ENCODE results near the gene SHF. TPM values are rescaled to one million over a fixed set of nuclear protein-coding genes. Genes with fewer than 3 reads are reported as not detected.

The SHF gene
- total and polyA plus RNA-seq, 2 experiments from 2014 or later, result 0.32 to 0.93 TPM

GRCh38 chr15:45179221-45179985 lies 8.4 kb downstream of the SHF start:
- Histone ChIP-seq H3K4me1 (ENCODE audit: insufficient read depth) (no peaks in the 10 kb centered on the region), H3K9me2 (ENCODE audit: insufficient read depth) (no peaks in the 10 kb centered on the region), H3K4me2 (ENCODE audit: unreplicated experiment) (no peak overlapping the region), H2AFZ (no peak overlapping the region), H3K9me3 (ENCODE audit: low read depth) (no peaks in the 10 kb centered on the region), H3K36me3 (ENCODE audit: low read depth) (no peaks in the 10 kb centered on the region), H3K4me3 (no peak overlapping the region), H3K9ac (no peak overlapping the region), H3K27me3 (replicated peaks; ENCODE audit: insufficient read depth) (no peaks in the 10 kb centered on the region), H3F3A (ENCODE audit: insufficient read depth) (no peaks in the 10 kb centered on the region; the same call in 1 of the 2 replicates), H3K79me2 (ENCODE audit: insufficient read depth) (no peaks in the 10 kb centered on the region), H4K20me1 (ENCODE audit: insufficient read depth) (no peaks in the 10 kb centered on the region), H3K27ac (no peak overlapping the region)
- DNase-seq, result peak; percentile 38
- WGBS, 2 experiments (ENCODE audit: low coverage in 1 of 2, low lambda C conversion rate in 2 of 2, missing lambda C conversion rate in 2 of 2), result 80% methylated on average over 13 of the region's 13 CpGs
- no peak for TF ChIP-seq EZH2phosphoT487 (IDR thresholded peaks at IDR 0.05; ENCODE audit: insufficient read depth, low read depth)
- TF ChIP-seq EZH2 (IDR thresholded peaks at IDR 0.05; ENCODE audit: insufficient read depth, poor library complexity, severe bottlenecking), result no peak
- in situ Hi-C loops (cut with MboI), result loop anchor here (25.0 kb wide), 1 partner anchor 433 kb away; no protein-coding TSS in a partner anchor

GRCh38 chr15:45177285-45177684 lies 10.5 kb downstream of the SHF start:
- WGBS, 2 experiments (ENCODE audit: low coverage in 1 of 2, low lambda C conversion rate in 2 of 2, missing lambda C conversion rate in 2 of 2), result 88 to 90% methylated on average over 3 of the region's 3 CpGs
- Histone ChIP-seq H3K9ac (no peak overlapping the region), H3F3A (ENCODE audit: insufficient read depth) (no peaks in the 10 kb centered on the region), H3K4me1 (ENCODE audit: insufficient read depth) (no peaks in the 10 kb centered on the region), H3K27me3 (replicated peaks; ENCODE audit: insufficient read depth) (no peaks in the 10 kb centered on the region), H3K27ac (no peak overlapping the region), H3K4me3 (no peak overlapping the region), H2AFZ (no peak overlapping the region), H3K4me2 (ENCODE audit: unreplicated experiment) (no peak overlapping the region), H4K20me1 (ENCODE audit: insufficient read depth) (no peaks in the 10 kb centered on the region), H3K9me2 (ENCODE audit: insufficient read depth) (no peaks in the 10 kb centered on the region), H3K9me3 (ENCODE audit: low read depth) (no peaks in the 10 kb centered on the region), H3K79me2 (ENCODE audit: insufficient read depth) (no peaks in the 10 kb centered on the region), H3K36me3 (ENCODE audit: low read depth) (no peaks in the 10 kb centered on the region)
- in situ Hi-C loops (cut with MboI), result loop anchor here (25.0 kb wide), 1 partner anchor 435 kb away; no protein-coding TSS in a partner anchor
- TF ChIP-seq EZH2phosphoT487 (IDR thresholded peaks at IDR 0.05; ENCODE audit: insufficient read depth, low read depth), result no peak
- no peak for TF ChIP-seq EZH2 (IDR thresholded peaks at IDR 0.05; ENCODE audit: insufficient read depth, poor library complexity, severe bottlenecking)
- no peak for DNase-seq

GRCh38 chr15:45174577-45174976 lies 13.2 kb downstream of the SHF start:
- no peaks in the 10 kb centered on the region for H3K79me2 ChIP-seq (ENCODE audit: insufficient read depth)
- no peak overlapping the region for H3K27ac ChIP-seq
- WGBS, 2 experiments (ENCODE audit: low coverage in 1 of 2, low lambda C conversion rate in 2 of 2, missing lambda C conversion rate in 2 of 2), result 88 to 93% methylated on average over 2 of the region's 2 CpGs
- no peak for DNase-seq
- no peak overlapping the region for H3K9ac ChIP-seq
- no peak overlapping the region for H3K4me3 ChIP-seq
- H3F3A ChIP-seq (ENCODE audit: insufficient read depth), result no peaks in the 10 kb centered on the region
- no peaks in the 10 kb centered on the region for H3K9me3 ChIP-seq (ENCODE audit: low read depth)
- in situ Hi-C loops (cut with MboI), result no loop called here
- no peaks in the 10 kb centered on the region for H3K27me3 ChIP-seq (replicated peaks; ENCODE audit: insufficient read depth)
- H2AFZ ChIP-seq, result no peak overlapping the region
- TF ChIP-seq EZH2 (IDR thresholded peaks at IDR 0.05; ENCODE audit: insufficient read depth, poor library complexity, severe bottlenecking), result no peak
- TF ChIP-seq EZH2phosphoT487 (IDR thresholded peaks at IDR 0.05; ENCODE audit: insufficient read depth, low read depth), result no peak
- no peaks in the 10 kb centered on the region for H3K9me2 ChIP-seq (ENCODE audit: insufficient read depth)
- H4K20me1 ChIP-seq (ENCODE audit: insufficient read depth), result no peaks in the 10 kb centered on the region
- H3K36me3 ChIP-seq (ENCODE audit: low read depth), result no peaks in the 10 kb centered on the region
- no peak overlapping the region for H3K4me2 ChIP-seq (ENCODE audit: unreplicated experiment)
- H3K4me1 ChIP-seq (ENCODE audit: insufficient read depth), result no peaks in the 10 kb centered on the region

GRCh38 chr15:45174069-45174468 lies 13.7 kb downstream of the SHF start:
- Histone ChIP-seq H3K4me2 (ENCODE audit: unreplicated experiment) (no peak overlapping the region), H3K9ac (no peak overlapping the region), H3K9me2 (ENCODE audit: insufficient read depth) (no peaks in the 10 kb centered on the region), H3K27ac (no peak overlapping the region), H4K20me1 (ENCODE audit: insufficient read depth) (no peaks in the 10 kb centered on the region), H3K4me3 (no peak overlapping the region), H3K79me2 (ENCODE audit: insufficient read depth) (no peaks in the 10 kb centered on the region), H3K36me3 (ENCODE audit: low read depth) (no peaks in the 10 kb centered on the region), H3K9me3 (ENCODE audit: low read depth) (no peaks in the 10 kb centered on the region), H3F3A (ENCODE audit: insufficient read depth) (no peaks in the 10 kb centered on the region), H3K4me1 (ENCODE audit: insufficient read depth) (no peaks in the 10 kb centered on the region), H3K27me3 (replicated peaks; ENCODE audit: insufficient read depth) (no peaks in the 10 kb centered on the region), H2AFZ (no peak overlapping the region)
- no peak for DNase-seq
- TF ChIP-seq EZH2phosphoT487 (IDR thresholded peaks at IDR 0.05; ENCODE audit: insufficient read depth, low read depth) (no peak), EZH2 (IDR thresholded peaks at IDR 0.05; ENCODE audit: insufficient read depth, poor library complexity, severe bottlenecking) (no peak)
- 66 to 70% methylated on average over 6 of the region's 6 CpGs for WGBS, 2 experiments (ENCODE audit: low coverage in 1 of 2, low lambda C conversion rate in 2 of 2, missing lambda C conversion rate in 2 of 2)
- in situ Hi-C loops (cut with MboI), result no loop called here
